ENCODE results near the gene SH3GL1. TPM values are rescaled to one million over a fixed set of nuclear protein-coding genes. Genes with fewer than 3 reads are reported as not detected.

Gene SH3GL1
- polyA plus RNA-seq, 1 donor (not counting 4 experiments of a cell fraction or from before 2014, with no cell fraction given) = 47.4 TPM

- Histone ChIP-seq H3K36me3 (ENCODE audit: control insufficient read depth in 2 of 2, extremely low read depth in 1 of 2, insufficient read depth in 2 of 2, low read length in 2 of 2) (no peaks in the 10 kb centered on the region), H3K4me2 (ENCODE audit: control insufficient read depth, extremely low read depth, insufficient read depth, low read depth, low read length) (no peak overlapping the region), H3K79me2 (ENCODE audit: control insufficient read depth, insufficient read depth, low read length) (no peaks in the 10 kb centered on the region), H3K4me1 (ENCODE audit: control insufficient read depth, extremely low read depth, insufficient read depth, low read length) (no peaks in the 10 kb centered on the region), H3K27ac (ENCODE audit: control insufficient read depth, insufficient read depth, low read length) (no peak overlapping the region), H4K20me1 (ENCODE audit: control insufficient read depth, extremely low read depth, insufficient read depth, low read length) (no peaks in the 10 kb centered on the region), H3K27me3 (ENCODE audit: control insufficient read depth, extremely low read depth, insufficient read depth, low read length) (no peaks in the 10 kb centered on the region), H3K9ac (ENCODE audit: control insufficient read depth, extremely low read depth, insufficient read depth, low read length) (no peak overlapping the region), H2AFZ (ENCODE audit: control insufficient read depth, low read length) (no peak overlapping the region), H3K4me3 (ENCODE audit: control insufficient read depth in 2 of 3, extremely low read depth in 1 of 3, insufficient read depth in 2 of 3, low read depth in 1 of 3, low read length in 3 of 3) (no peak overlapping the region), H3K9me1 (ENCODE audit: control insufficient read depth, extremely low read depth, insufficient read depth, low read length) (no peaks in the 10 kb centered on the region), H3K9me3 (ENCODE audit: control insufficient read depth, low read depth, low read length) (no peaks in the 10 kb centered on the region)
- dilution Hi-C loops (cut with MboI; ENCODE audit: extremely low pct_ligation_motif_present, low sequenced_read_pairs) = no loop called here
- DNase-seq (ENCODE audit: low read depth, low spot score) (no peak), FAIRE-seq (no peak)
- no peak for TF ChIP-seq CTCF (optimal IDR thresholded peaks at IDR 0.05 in 1 of 3, IDR thresholded peaks at IDR 0.05 in 1 of 3, conservative IDR thresholded peaks at IDR 0.05 in 1 of 3; ENCODE audit: extremely low read depth in 1 of 3, insufficient read depth in 2 of 3, low read length in 3 of 3)
- no peak for TF ChIP-seq EZH2 (IDR thresholded peaks at IDR 0.05; ENCODE audit: low read length)
These were observed 86.4 kb downstream of the SH3GL1 start for GRCh38 chr19:4313847-4314490.

Small RNA genes within 50 kb of the gene (small RNA-seq; reads per million reads assigned to genes)
- 0 reads per million in 3 experiments for gene MIR4746 (ENCODE audit: insufficient read length in 3 of 3, low read depth in 3 of 3, low replicate concordance in 1 of 3)

Other genes with a start within 250 kb of the SH3GL1 start
- gene CREB3L3, start 246.9 kb downstream of the SH3GL1 start, polyA plus RNA-seq = not detected in 3 replicates
- 14.6 to 28.6 TPM (median 17.4 TPM) in 3 replicates for gene SIRT6, start 218.0 kb downstream of the SH3GL1 start, polyA plus RNA-seq
- gene ANKRD24, start 217.9 kb downstream of the SH3GL1 start, polyA plus RNA-seq = 0.02 to 0.15 TPM (median 0.07 TPM) in 3 replicates
- 0.05 to 0.21 TPM in 2 of 3 replicates, not detected in the other for gene EBI3, start 171.0 kb downstream of the SH3GL1 start, polyA plus RNA-seq
- gene YJU2, start 153.5 kb downstream of the SH3GL1 start, polyA plus RNA-seq = 10.8 to 17.0 TPM (median 13.7 TPM) in 3 replicates
- gene SHD, start 121.3 kb downstream of the SH3GL1 start, polyA plus RNA-seq = not detected in 3 replicates
- not detected in 3 replicates for gene TMIGD2, start 98.2 kb downstream of the SH3GL1 start, polyA plus RNA-seq
- 0.35 to 1.8 TPM (median 0.49 TPM) in 3 replicates for gene FSD1, start 95.9 kb downstream of the SH3GL1 start, polyA plus RNA-seq
- 53.8 to 80.5 TPM (median 60.0 TPM) in 3 replicates for gene STAP2, start 61.7 kb downstream of the SH3GL1 start, polyA plus RNA-seq
- 4.2 to 4.7 TPM (median 4.6 TPM) in 3 replicates for gene MPND, start 57.0 kb downstream of the SH3GL1 start, polyA plus RNA-seq
- 5.2 to 12.5 TPM (median 10.6 TPM) in 3 replicates for gene CHAF1A, start 2.1 kb upstream of the SH3GL1 start, polyA plus RNA-seq
- 36.4 to 63.1 TPM (median 48.2 TPM) in 3 replicates for gene UBXN6, start 57.2 kb upstream of the SH3GL1 start, polyA plus RNA-seq
- gene HDGFL2, start 71.8 kb upstream of the SH3GL1 start, polyA plus RNA-seq = 19.5 to 22.0 TPM (median 21.6 TPM) in 3 replicates
- gene PLIN4, start 117.9 kb upstream of the SH3GL1 start, polyA plus RNA-seq = 0.01 TPM in 1 of 3 replicates, not detected in the others
- gene PLIN5, start 134.7 kb upstream of the SH3GL1 start, polyA plus RNA-seq = 0.04 TPM in 1 of 3 replicates, not detected in the others
- gene LRG1, start 139.5 kb upstream of the SH3GL1 start, polyA plus RNA-seq = 1.2 to 3.5 TPM (median 1.3 TPM) in 3 replicates
- 0.41 to 1.1 TPM (median 1.1 TPM) in 3 replicates for gene SEMA6B, start 159.1 kb upstream of the SH3GL1 start, polyA plus RNA-seq
- gene TNFAIP8L1, start 239.0 kb upstream of the SH3GL1 start, polyA plus RNA-seq = 2.5 to 5.1 TPM (median 4.7 TPM) in 3 replicates

Measured in keratinocyte (primary cell).